Measurements from ENCODE around the gene DIS3L2.

DNA sequence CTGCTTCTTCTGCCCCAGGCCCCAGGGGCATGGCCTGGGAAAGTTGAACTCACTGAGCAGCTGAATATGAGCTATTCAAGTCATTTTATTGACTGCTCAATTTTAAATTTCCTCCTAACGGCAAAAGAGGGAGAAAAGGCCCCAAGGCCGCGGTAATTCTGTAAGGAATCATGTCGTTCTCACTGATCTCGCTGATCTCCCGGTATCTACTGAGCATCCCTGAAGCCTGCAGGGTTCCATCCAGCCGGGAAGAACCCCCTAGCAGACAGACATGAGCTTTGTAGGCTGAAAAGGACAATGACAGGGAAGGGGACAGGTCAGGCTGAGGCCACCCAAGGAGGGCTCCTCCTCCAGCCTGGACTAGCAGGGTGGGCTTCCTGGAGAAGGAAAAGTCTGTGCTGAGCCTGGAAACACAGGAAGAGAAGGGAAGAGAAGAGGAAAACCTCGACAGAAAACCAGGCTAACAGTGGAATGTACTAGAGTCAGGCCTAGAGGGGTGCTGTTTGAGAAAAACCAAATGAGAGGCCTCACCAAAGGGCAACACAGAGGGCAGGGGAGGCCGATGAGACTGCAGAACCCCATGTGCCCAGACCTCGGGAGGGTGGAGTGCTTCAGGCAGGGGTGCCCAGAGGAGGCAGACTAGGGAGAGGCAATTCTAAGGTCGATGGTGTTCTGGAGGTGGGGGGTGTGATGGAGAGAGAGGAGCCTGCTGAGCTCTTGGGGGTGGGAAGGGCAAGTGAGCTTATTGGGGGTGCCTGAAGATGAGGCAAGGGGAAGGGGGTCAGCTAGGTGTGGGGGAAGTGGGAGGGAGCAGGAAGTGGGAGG, 32.4 kb upstream of the DIS3L2 start:
- TF ChIP-seq, protein P1, sequence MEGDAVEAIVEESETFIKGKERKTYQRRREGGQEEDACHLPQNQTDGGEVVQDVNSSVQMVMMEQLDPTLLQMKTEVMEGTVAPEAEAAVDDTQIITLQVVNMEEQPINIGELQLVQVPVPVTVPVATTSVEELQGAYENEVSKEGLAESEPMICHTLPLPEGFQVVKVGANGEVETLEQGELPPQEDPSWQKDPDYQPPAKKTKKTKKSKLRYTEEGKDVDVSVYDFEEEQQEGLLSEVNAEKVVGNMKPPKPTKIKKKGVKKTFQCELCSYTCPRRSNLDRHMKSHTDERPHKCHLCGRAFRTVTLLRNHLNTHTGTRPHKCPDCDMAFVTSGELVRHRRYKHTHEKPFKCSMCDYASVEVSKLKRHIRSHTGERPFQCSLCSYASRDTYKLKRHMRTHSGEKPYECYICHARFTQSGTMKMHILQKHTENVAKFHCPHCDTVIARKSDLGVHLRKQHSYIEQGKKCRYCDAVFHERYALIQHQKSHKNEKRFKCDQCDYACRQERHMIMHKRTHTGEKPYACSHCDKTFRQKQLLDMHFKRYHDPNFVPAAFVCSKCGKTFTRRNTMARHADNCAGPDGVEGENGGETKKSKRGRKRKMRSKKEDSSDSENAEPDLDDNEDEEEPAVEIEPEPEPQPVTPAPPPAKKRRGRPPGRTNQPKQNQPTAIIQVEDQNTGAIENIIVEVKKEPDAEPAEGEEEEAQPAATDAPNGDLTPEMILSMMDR (IDR thresholded peaks at IDR 0.05): no peak
- no peak for TF ChIP-seq EP300 (IDR thresholded peaks at IDR 0.05)
- no peak for TF ChIP-seq POLR2AphosphoS5 (IDR thresholded peaks at IDR 0.05)

All from esophagus muscularis mucosa (tissue), 4 donors.